ENCODE data around the gene VENTX.

The VENTX gene

DNA sequence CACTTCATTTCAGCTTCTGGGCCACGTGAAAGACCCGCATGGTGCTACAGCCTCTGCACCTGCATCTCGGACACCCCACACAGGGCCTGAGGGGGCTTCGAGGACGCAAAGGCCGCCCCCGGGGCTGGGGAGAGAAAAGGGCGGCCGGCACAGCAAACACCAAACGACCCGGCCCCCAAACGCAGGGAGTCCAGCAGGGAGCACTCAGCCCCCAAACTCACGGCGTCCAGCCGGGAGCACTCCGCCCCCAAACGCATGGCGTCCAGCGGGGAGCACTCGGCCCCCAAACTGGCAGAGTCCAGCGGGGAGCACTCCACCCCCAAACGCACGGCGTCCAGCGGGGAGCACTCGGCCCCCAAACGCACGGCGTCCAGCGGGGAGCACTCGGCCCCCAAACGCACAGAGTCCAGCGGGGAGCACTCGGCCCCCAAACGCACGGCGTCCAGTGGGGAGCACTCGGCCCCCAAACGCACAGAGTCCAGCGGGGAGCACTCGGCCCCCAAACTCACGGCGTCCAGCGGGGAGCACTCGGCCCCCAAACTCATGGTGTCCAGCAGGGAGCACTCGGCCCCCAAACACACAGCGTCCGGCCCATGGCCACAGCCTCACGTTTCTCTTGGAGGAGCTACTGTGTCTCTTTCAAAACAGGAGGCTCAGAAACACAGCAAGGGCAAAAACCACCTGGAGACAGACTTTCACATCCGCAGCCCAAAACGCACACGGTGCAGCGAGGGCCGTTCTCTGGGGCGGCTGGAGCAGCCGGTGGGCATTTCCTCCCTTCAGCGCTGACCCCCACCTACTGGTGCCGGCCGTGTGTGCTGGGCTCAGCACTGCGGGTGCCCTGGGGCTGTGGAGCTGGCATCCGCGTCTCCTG, 34.6 kb upstream of the VENTX start:
- no peak for DNase-seq (ENCODE audit: low read depth)
- no peak overlapping the region for H3K4me3 ChIP-seq (ENCODE audit: low read length)
- TF ChIP-seq, protein P1, sequence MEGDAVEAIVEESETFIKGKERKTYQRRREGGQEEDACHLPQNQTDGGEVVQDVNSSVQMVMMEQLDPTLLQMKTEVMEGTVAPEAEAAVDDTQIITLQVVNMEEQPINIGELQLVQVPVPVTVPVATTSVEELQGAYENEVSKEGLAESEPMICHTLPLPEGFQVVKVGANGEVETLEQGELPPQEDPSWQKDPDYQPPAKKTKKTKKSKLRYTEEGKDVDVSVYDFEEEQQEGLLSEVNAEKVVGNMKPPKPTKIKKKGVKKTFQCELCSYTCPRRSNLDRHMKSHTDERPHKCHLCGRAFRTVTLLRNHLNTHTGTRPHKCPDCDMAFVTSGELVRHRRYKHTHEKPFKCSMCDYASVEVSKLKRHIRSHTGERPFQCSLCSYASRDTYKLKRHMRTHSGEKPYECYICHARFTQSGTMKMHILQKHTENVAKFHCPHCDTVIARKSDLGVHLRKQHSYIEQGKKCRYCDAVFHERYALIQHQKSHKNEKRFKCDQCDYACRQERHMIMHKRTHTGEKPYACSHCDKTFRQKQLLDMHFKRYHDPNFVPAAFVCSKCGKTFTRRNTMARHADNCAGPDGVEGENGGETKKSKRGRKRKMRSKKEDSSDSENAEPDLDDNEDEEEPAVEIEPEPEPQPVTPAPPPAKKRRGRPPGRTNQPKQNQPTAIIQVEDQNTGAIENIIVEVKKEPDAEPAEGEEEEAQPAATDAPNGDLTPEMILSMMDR (conservative IDR thresholded peaks at IDR 0.05; ENCODE audit: low read length), result no peak

DNA sequence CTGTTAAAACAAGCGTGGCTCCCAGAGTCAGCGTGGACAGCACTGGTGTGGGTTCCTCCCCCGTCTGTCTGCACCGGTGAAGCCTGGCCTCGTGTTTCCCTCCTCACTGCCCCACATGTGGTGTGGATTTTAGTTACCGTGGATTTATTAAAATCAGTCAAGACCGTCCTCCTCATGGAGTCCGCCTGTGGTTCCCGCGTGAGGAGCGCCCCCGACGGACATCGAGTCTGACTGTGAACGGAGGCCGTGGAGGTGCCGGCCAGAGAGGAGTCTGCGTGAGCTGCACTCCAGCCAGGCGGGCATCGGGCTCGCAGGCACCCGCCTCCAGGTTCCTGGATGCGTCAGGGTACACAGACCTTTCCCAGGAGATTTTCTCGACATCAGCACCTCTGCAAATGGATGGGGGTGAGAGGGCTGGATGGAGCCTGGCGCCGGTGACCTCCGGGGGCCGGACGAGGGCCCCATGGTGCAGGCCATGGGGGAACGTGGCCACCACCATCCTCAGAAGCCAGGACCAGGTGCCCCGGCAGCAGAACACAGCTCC, 33.9 kb upstream of the VENTX start:
- no peak overlapping the region for H3K4me3 ChIP-seq (ENCODE audit: low read length)
- TF ChIP-seq, protein P1 (conservative IDR thresholded peaks at IDR 0.05; ENCODE audit: low read length), result no peak
- no peak for DNase-seq (ENCODE audit: low read depth)

DNA sequence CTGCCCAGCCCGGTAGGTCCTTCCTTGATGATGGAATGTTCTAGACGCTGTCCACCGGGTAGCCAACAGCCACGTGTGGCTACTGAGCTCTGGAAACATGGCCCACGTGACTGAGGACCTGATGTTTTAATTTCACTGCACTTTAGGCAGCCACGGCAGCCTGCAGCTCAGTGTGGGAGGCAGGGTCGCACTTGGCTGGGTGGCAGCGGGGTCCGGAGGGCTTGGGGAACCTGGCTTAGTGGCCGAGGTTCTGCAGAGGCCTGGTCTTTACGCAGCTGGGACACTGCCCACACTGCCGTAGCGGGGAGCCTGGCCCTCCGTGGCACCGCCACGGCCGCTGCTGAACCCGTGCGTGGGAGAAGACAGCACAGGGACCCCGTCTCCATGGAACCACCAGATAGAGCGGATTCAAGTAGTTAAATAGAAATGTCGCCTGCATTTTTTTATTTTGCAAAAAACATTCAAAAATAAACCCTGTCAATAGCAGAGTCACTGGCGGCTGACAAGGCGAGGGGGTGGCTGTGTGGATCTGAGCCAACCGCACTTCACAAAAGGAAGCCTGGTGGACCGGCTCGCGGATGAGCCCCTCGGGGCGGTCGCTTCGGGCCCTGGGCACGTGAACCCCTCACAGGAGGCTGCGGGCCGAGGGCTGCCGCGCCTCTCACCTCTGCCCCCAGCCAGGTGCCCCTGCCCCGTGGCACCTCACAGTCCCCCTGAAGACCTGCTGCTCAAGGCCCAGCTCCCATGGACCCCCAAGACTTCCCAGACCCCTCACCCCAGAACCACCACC, 33.2 kb upstream of the VENTX start:
- no peak overlapping the region for H3K4me3 ChIP-seq (ENCODE audit: low read length)
- TF ChIP-seq, protein P1 (conservative IDR thresholded peaks at IDR 0.05; ENCODE audit: low read length), result no peak
- DNase-seq (ENCODE audit: low read depth), result no peak

DNA sequence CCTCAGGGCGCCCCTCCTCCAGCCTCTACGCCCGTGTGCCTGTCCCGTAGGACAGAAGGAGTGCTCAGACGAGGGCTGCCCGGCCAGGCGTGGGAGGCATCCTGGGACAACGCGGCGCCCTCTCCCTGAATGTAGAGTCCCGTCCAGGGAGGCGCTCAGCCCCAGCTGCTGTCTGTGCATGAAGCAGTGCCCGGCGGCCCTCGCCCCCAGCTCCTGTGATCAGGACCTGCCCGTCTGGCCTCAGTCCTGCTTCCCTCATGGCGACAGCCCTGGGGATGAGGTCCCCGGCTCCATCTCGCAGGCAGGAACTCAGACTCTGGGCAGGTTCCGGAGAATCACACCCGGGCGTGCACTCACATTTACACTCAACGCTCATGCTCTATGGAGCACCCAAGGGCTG, 32.5 kb upstream of the VENTX start:
- H3K4me3 ChIP-seq (ENCODE audit: low read length), result no peak overlapping the region
- TF ChIP-seq, protein P1 (conservative IDR thresholded peaks at IDR 0.05; ENCODE audit: low read length), result no peak
- DNase-seq (ENCODE audit: low read depth), result no peak

DNA sequence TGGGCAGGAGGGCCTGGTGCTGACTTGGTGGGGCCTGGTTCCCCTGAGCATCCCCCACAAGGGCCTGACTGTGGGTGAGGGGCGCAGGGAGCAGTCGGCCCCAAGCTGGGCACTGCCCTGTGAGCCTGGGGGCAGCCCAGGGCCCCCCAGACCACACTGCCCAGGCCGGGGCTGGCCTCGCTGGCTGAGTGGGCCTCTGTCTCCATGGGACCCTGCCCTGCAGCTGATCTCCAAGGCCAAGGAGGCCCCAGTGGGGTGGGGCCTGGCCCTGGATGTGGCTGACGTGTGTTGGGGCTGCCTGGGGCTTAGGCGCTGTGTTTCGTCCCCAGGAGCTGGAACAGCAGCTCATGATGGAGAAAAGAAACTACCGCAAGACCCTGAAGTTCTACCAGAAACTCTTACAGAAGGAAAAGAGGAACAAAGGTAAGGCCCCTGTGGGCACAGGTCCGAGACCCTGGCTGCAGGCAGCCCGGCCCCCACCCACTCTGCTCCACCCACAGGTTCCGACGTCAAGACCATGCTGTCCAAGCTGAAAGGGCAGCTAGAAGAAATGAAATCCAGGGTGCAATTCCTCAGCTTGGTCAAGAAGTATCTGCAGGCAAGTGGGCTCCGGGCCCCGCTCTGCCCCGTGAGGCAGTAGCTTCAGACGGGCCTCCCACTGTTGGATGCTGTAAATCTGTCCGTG, 31.2 kb upstream of the VENTX start:
- no peak overlapping the region for H3K4me3 ChIP-seq (ENCODE audit: low read length)
- TF ChIP-seq, protein P1 (conservative IDR thresholded peaks at IDR 0.05; ENCODE audit: low read length), result no peak
- DNase-seq (ENCODE audit: low read depth), result no peak

DNA sequence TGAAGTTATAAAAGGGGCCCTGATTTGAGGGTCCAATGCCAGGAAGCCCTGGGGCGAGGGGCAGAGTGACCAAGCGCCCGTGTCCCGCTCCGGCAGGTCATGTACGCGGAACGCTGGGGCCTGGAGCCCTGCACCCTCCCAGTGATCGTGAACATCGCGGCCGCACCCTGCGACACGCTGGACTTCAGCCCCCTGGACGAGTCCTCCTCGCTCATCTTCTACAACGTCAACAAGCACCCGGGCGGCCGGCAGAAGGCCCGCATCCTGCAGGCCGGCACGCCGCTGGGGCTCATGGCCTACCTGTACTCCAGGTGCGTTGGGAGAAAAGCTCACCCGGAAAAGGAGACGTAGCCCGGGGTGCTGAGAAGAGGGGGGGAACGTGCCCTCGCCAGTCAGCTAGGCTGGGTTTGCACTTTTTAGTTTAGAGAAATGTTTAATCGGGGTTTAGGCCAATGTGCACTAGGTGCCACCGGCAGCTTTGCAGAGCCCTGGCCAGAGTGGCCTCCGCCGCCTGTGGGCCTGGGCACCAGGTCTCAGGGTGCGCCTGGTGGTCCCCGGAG, 30.5 kb upstream of the VENTX start:
- no peak overlapping the region for H3K4me3 ChIP-seq (ENCODE audit: low read length)
- TF ChIP-seq, protein P1 (conservative IDR thresholded peaks at IDR 0.05; ENCODE audit: low read length), result no peak
- no peak for DNase-seq (ENCODE audit: low read depth)

Data from AG10803 (cell line).